CD8-positive, alpha-beta memory T cell (primary cell): Measurements from ENCODE around the gene DDX1. TPM values are rescaled to one million over a fixed set of nuclear protein-coding genes. Genes with fewer than 3 reads are reported as not detected.
"Not testable (repeated sequence)": the region's sequence is repeated elsewhere in the genome, so short reads cannot be mapped to it uniquely, and the experiment has no call there.

ENCODE experiments used
- CTCF ChIA-PET: fragments of 350-600 bp; sonication (Branson Sonifier 250); formaldehyde crosslinking; loops from one replicate; lab custom pipeline; 2021; ENCODE audit warnings: antibody characterized with exemption; lab: Charles Lee
- POLR2A ChIA-PET: fragments of 350-600 bp; sonication (Branson Sonifier 250); formaldehyde crosslinking; loops from one replicate; lab custom pipeline; 2021; ENCODE audit warnings: antibody characterized with exemption; lab: Charles Lee
- DNase-seq, 5 donors: peaks; one replicate each; pipeline versions ENCODE4 v3.0.0 to v3.0.0-alpha.2; 2020 to 2022; ENCODE audit warnings: mixed read lengths in 1 of 5
- H3K27ac ChIP-seq: one replicate; pipeline ENCODE4 v1.7.0; 2013; ENCODE audit warnings: low read depth, mild to moderate bottlenecking, low read length, moderate library complexity
- H3K27me3 ChIP-seq: 2 replicates; pipeline ENCODE4 v1.7.0; 2013; ENCODE audit warnings: low read length, mild to moderate bottlenecking; ENCODE audit not compliant: insufficient read depth, poor library complexity, severe bottlenecking
- H3K36me3 ChIP-seq: 2 replicates; pipeline ENCODE4 v1.7.0; 2013; ENCODE audit warnings: mild to moderate bottlenecking, low read length, moderate library complexity; ENCODE audit not compliant: insufficient read depth
- H3K4me1 ChIP-seq: 2 replicates; pipeline ENCODE4 v1.7.0; 2013; ENCODE audit warnings: mild to moderate bottlenecking, low read length, moderate library complexity; ENCODE audit not compliant: insufficient read depth
- H3K4me3 ChIP-seq: 2 replicates; pipeline ENCODE4 v1.7.0; 2013; ENCODE audit warnings: mild to moderate bottlenecking, low read length
- H3K9me3 ChIP-seq: 2 replicates; pipeline ENCODE4 v1.7.0; 2013; ENCODE audit warnings: mild to moderate bottlenecking, low read length
- H3K27ac Mint-ChIP-seq, 8 donors: one replicate each; pipeline ENCODE4 v1.8.0; 2020 to 2021; ENCODE audit warnings: mixed read lengths in 8 of 8, mild to moderate bottlenecking in 6 of 8, inconsistent platforms in 3 of 8, moderate library complexity in 3 of 8
- H3K27me3 Mint-ChIP-seq, 2 donors: one replicate each; pipeline ENCODE4 v1.8.0; 2020 to 2021; ENCODE audit warnings: mixed read lengths in 2 of 2, mild to moderate bottlenecking in 1 of 2, moderate library complexity in 1 of 2
- H3K36me3 Mint-ChIP-seq, 3 donors: one replicate each; pipeline ENCODE4 v1.8.0; 2020 to 2021; ENCODE audit warnings: mixed read lengths in 3 of 3, inconsistent platforms in 1 of 3, mild to moderate bottlenecking in 1 of 3
- H3K4me1 Mint-ChIP-seq, 3 donors: one replicate each; pipeline ENCODE4 v1.8.0; 2020 to 2021; ENCODE audit warnings: mixed read lengths in 3 of 3, inconsistent platforms in 1 of 3, mild to moderate bottlenecking in 1 of 3
- H3K4me3 Mint-ChIP-seq, 7 donors: one replicate each; pipeline ENCODE4 v1.8.0; 2020 to 2021; ENCODE audit warnings: mixed read lengths in 7 of 7, mild to moderate bottlenecking in 6 of 7, moderate library complexity in 4 of 7, inconsistent platforms in 2 of 7
- H3K9me3 Mint-ChIP-seq, 5 donors: one replicate each; pipeline ENCODE4 v1.8.0; 2020 to 2022; ENCODE audit warnings: mixed read lengths in 5 of 5, mild to moderate bottlenecking in 3 of 5, moderate library complexity in 2 of 5, inconsistent platforms in 1 of 5
- polyA plus RNA-seq: library from polyadenylated mRNA; unstranded; fragments of 300-500 nt; fragmentation: Illumina TruSeq; gene quantifications from one replicate; pipeline ENCODE4 v1.2.3, GENCODE V29; 2021
- total RNA-seq, 2 experiments: library from RNA; stranded (reverse); gene quantifications; one replicate each; pipeline ENCODE4 v1.2.3, GENCODE V29; 2021

Gene DDX1
- total RNA-seq (100 to 1,000 TPM; 132 to 137 TPM), polyA plus RNA-seq (54.1 TPM)

DNA sequence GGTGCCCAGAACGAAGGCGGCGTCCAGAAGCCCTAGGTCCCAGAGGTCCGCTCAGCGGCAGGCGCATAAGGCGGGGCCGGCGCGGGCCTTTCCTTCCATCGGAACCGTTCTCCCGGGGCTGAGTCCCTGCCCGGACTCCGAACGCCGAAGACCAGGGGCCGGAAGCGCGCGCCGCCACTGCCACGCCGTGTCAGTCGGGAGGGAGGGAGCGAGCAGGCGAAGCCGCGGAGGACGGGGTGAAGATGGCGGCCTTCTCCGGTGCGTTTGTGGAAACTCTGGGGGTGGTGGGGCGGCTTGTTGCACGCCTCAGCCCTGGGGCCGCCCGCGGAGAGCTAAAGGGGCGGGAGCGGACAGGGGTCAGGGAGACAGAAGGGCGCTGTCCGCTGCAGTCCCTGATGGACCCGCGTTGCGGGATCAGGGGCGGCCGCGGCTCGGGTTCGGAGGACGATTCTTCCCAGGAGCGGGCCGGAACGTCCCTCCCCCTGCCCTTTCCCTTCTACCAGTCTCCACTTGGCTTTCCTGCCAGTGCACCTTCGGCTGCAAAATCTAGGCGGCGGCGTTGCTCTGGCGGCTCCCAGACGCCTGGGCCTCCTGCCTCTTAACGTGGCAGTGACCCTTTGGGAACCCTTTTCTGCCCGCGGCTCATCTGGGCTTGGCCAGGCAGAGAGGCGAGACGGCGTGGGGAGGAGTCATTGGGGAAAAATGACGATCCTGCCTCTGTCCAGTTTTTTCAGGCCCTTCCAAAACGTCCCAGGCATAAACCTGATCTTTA is at the start of gene DDX1:
TSS of gene DDX1 (plus strand) at position 177 of the 772 bp plus-strand sequence. CDS start at position 243, 66 bp downstream.
- peak within 1 kb of the TSS; percentile 89 for H3K27ac ChIP-seq
- peak within 1 kb of the TSS; percentile 94 for H3K4me3 ChIP-seq
- Mint-ChIP-seq H3K36me3 (peaks cover 0 to 34% (median 7%) of the 10 kb centered on the region in 3 donors), H3K9me3 (no peaks in the 10 kb centered on the region), H3K4me1 (peaks cover 42 to 61% (median 49%) of the 10 kb centered on the region in 3 donors), H3K27me3 (peaks cover 0 to 2% of the 10 kb centered on the region in 2 donors), H3K27ac (peak within 1 kb of the TSS; percentile 91 to 99 (median 93)), H3K4me3 (peak within 1 kb of the TSS; percentile 90 to 98 (median 91))
- peaks cover 20% of the 10 kb centered on the region for H3K36me3 ChIP-seq
- peak; percentile 77 to 89 (median 80) for DNase-seq
- H3K27me3 ChIP-seq: no peaks in the 10 kb centered on the region
- ChIA-PET POLR2A (interaction anchor here (1.4 kb wide), 1 partner anchor 31 kb away, joined by 3 read pairs; the partner anchor contains the start of gene NBAS), CTCF (interaction anchor here (0.9 to 1.3 kb wide), 3 partner anchors 14 to 30 kb away, joined by 3 to 6 read pairs (median 5); no protein-coding TSS in a partner anchor)
- peaks cover 24% of the 10 kb centered on the region for H3K4me1 ChIP-seq
- H3K9me3 ChIP-seq: no peaks in the 10 kb centered on the region

DNA sequence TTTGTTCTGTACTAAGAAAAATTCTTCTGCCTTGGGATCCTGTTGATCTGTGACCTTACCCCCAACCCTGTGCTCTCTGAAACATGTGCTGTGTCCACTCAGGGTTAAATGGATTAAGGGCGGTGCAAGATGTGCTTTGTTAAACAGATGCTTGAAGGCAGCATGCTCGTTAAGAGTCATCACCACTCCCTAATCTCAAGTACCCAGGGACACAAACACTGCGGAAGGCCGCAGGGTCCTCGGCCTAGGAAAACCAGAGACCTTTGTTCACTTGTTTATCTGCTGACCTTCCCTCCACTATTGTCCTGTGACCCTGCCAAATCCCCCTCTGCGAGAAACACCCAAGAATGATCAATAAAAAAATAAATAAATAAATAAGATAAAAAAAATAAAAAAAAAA is 49.4 kb upstream of the DDX1 start:
- H3K27ac ChIP-seq, H3K27me3 Mint-ChIP-seq, H3K9me3 Mint-ChIP-seq, H3K27me3 ChIP-seq, H3K4me3 ChIP-seq, CTCF ChIA-PET, H3K4me3 Mint-ChIP-seq, H3K27ac Mint-ChIP-seq, H3K4me1 ChIP-seq, DNase-seq, H3K36me3 ChIP-seq, POLR2A ChIA-PET, H3K9me3 ChIP-seq: not testable (repeated sequence)
- Mint-ChIP-seq H3K36me3 (peaks cover 4 to 38% (median 17%) of the 10 kb centered on the region in 3 donors), H3K4me1 (peaks cover 12 to 26% (median 13%) of the 10 kb centered on the region in 3 donors)

GRCh38 chr2:15543053-15543452 is 48.6 kb upstream of the DDX1 start:
- no peaks in the 10 kb centered on the region for H3K9me3 Mint-ChIP-seq
- H3K27me3 ChIP-seq: no peaks in the 10 kb centered on the region
- peaks cover 10 to 24% (median 13%) of the 10 kb centered on the region in 3 donors for H3K4me1 Mint-ChIP-seq
- H3K4me3 Mint-ChIP-seq: no peak overlapping the region
- H3K27ac ChIP-seq: no peak overlapping the region
- H3K27ac Mint-ChIP-seq: peak overlapping the region in 2 of 8 donors; percentile 40 to 42
- H3K9me3 ChIP-seq: no peaks in the 10 kb centered on the region
- peaks cover 4 to 38% (median 16%) of the 10 kb centered on the region in 3 donors for H3K36me3 Mint-ChIP-seq
- POLR2A ChIA-PET: no interaction called here
- H3K27me3 Mint-ChIP-seq: peaks cover 0 to 2% of the 10 kb centered on the region in 2 donors
- no peaks in the 10 kb centered on the region for H3K36me3 ChIP-seq
- H3K4me1 ChIP-seq: no peaks in the 10 kb centered on the region
- H3K4me3 ChIP-seq: no peak overlapping the region
- no peak for DNase-seq
- CTCF ChIA-PET: no interaction called here

DNA sequence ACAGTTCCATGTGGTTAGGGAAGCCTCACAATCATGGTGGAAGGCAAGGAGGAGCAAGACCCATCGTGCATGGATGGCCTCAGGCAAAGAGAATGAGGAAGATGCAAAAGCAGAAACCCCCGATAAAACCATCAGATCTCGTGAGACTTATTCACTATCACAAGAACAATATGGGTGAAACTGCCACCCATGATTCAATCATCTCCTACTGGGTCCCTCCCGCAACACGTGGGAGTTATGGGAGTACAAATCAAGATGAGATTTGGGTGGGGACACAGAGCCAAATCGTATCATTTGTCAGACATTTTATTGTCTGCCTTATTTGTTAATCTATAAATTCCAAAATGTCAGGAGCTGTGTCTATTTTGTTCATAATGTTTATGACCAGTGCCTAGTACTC is 48.1 kb upstream of the DDX1 start:
- no peak for DNase-seq
- no peak overlapping the region for H3K4me3 ChIP-seq
- no peak overlapping the region for H3K27ac ChIP-seq
- H3K27me3 Mint-ChIP-seq: peaks cover 0 to 2% of the 10 kb centered on the region in 2 donors
- H3K4me3 Mint-ChIP-seq: no peak overlapping the region
- ChIA-PET POLR2A (no interaction called here), CTCF (no interaction called here)
- H3K36me3 Mint-ChIP-seq: peaks cover 4 to 39% (median 14%) of the 10 kb centered on the region in 3 donors
- H3K36me3 ChIP-seq: no peaks in the 10 kb centered on the region
- H3K9me3 Mint-ChIP-seq: no peaks in the 10 kb centered on the region
- no peaks in the 10 kb centered on the region for H3K27me3 ChIP-seq
- H3K27ac Mint-ChIP-seq: peak overlapping the region in 1 of 8 donors; percentile 40
- no peaks in the 10 kb centered on the region for H3K9me3 ChIP-seq
- H3K4me1 Mint-ChIP-seq: peaks cover 10 to 24% (median 13%) of the 10 kb centered on the region in 3 donors
- no peaks in the 10 kb centered on the region for H3K4me1 ChIP-seq

- H3K9me3 Mint-ChIP-seq: no peaks in the 10 kb centered on the region
- peaks cover 7 to 40% (median 15%) of the 10 kb centered on the region in 3 donors for H3K36me3 Mint-ChIP-seq
- Histone ChIP-seq H3K4me3 (no peak overlapping the region), H3K36me3 (no peaks in the 10 kb centered on the region), H3K9me3 (no peaks in the 10 kb centered on the region), H3K4me1 (no peaks in the 10 kb centered on the region), H3K27ac (no peak overlapping the region), H3K27me3 (no peaks in the 10 kb centered on the region)
- H3K27ac Mint-ChIP-seq: no peak overlapping the region
- CTCF ChIA-PET: no interaction called here
- no peak for DNase-seq
- peaks cover 0 to 2% of the 10 kb centered on the region in 2 donors for H3K27me3 Mint-ChIP-seq
- H3K4me3 Mint-ChIP-seq: peak overlapping the region in 1 of 7 donors; percentile 12
- peaks cover 10 to 24% (median 13%) of the 10 kb centered on the region in 3 donors for H3K4me1 Mint-ChIP-seq
- POLR2A ChIA-PET: no interaction called here
Observed at GRCh38 chr2:15544227-15544626, 47.4 kb upstream of the DDX1 start.

- CTCF ChIA-PET: no interaction called here
- peaks cover 4 to 36% (median 11%) of the 10 kb centered on the region in 3 donors for H3K36me3 Mint-ChIP-seq
- peak overlapping the region in 1 of 8 donors; percentile 36 for H3K27ac Mint-ChIP-seq
- H3K9me3 Mint-ChIP-seq: no peaks in the 10 kb centered on the region
- H3K4me1 Mint-ChIP-seq: peaks cover 5 to 13% (median 7%) of the 10 kb centered on the region in 3 donors
- no peaks in the 10 kb centered on the region for H3K4me1 ChIP-seq
- peaks cover 0 to 2% of the 10 kb centered on the region in 2 donors for H3K27me3 Mint-ChIP-seq
- no peak overlapping the region for H3K4me3 Mint-ChIP-seq
- no peak overlapping the region for H3K4me3 ChIP-seq
- H3K27ac ChIP-seq: no peak overlapping the region
- no peaks in the 10 kb centered on the region for H3K9me3 ChIP-seq
- H3K27me3 ChIP-seq: no peaks in the 10 kb centered on the region
- POLR2A ChIA-PET: no interaction called here
- H3K36me3 ChIP-seq: no peaks in the 10 kb centered on the region
- DNase-seq: no peak
Observed at GRCh38 chr2:15546297-15547098, 45.2 kb upstream of the DDX1 start.

- H3K4me1 Mint-ChIP-seq: peaks cover 5 to 13% (median 7%) of the 10 kb centered on the region in 3 donors
- POLR2A ChIA-PET: no interaction called here
- Histone ChIP-seq H3K4me1 (no peaks in the 10 kb centered on the region), H3K9me3 (no peaks in the 10 kb centered on the region), H3K36me3 (no peaks in the 10 kb centered on the region), H3K27ac (no peak overlapping the region), H3K27me3 (no peaks in the 10 kb centered on the region), H3K4me3 (no peak overlapping the region)
- no peaks in the 10 kb centered on the region for H3K9me3 Mint-ChIP-seq
- CTCF ChIA-PET: no interaction called here
- DNase-seq: no peak
- no peak overlapping the region for H3K27ac Mint-ChIP-seq
- no peak overlapping the region for H3K4me3 Mint-ChIP-seq
- H3K36me3 Mint-ChIP-seq: peaks cover 4 to 42% (median 11%) of the 10 kb centered on the region in 3 donors
- peaks cover 0 to 2% of the 10 kb centered on the region in 2 donors for H3K27me3 Mint-ChIP-seq
Observed at GRCh38 chr2:15547115-15547876, 44.4 kb upstream of the DDX1 start.
